Gastroesophageal sphincter (tissue), 4 donors: ENCODE results near the gene TFEB. TPM values are rescaled to one million over a fixed set of nuclear protein-coding genes. Genes with fewer than 3 reads are reported as not detected.

Experiments used
- ATAC-seq: fragments of 150-250 bp; one replicate; pipeline ENCODE4 v1.9.1; 2016; ENCODE audit warnings: mild to moderate bottlenecking, moderate library complexity
- H3K27ac ChIP-seq, 4 donors: fragments of 200-600 bp; sonication (generic) in 3 of 4; 1 replicate in 3 of 4; 2 replicates in 1 of 4; pipeline ENCODE4 v1.5.1; 2016 to 2019
- H3K27me3 ChIP-seq: fragments of 200-600 bp; sonication (generic); one replicate; pipeline ENCODE4 v1.5.1; 2019
- H3K36me3 ChIP-seq, 2 donors: fragments of 200-600 bp; sonication (generic); one replicate each; pipeline ENCODE4 v1.5.1; 2019; ENCODE audit warnings: control low read depth in 1 of 2
- H3K4me1 ChIP-seq, 3 donors: fragments of 200-600 bp; sonication (generic); 1 replicate in 2 of 3; 2 replicates in 1 of 3; pipeline ENCODE4 v1.5.1; 2016 to 2019; ENCODE audit warnings: control low read depth in 2 of 3
- H3K4me3 ChIP-seq, 2 donors: fragments of 200-600 bp; sonication (generic); one replicate each; pipeline ENCODE4 v1.5.1; 2019; ENCODE audit warnings: mild to moderate bottlenecking in 1 of 2, moderate library complexity in 1 of 2
- H3K9me3 ChIP-seq, 3 donors: fragments of 200-600 bp; sonication (generic); one replicate each; pipeline ENCODE4 v1.5.1; 2017 to 2019; ENCODE audit warnings: control low read depth in 2 of 3
- EP300 ChIP-seq: sonication (generic); formaldehyde crosslinking; IDR thresholded peaks from one replicate; pipeline ENCODE4 v1.6.1; 2017; ENCODE audit warnings: antibody characterized with exemption, mild to moderate bottlenecking
- POLR2A ChIP-seq, 2 donors: fragments of 450-650 bp; IDR thresholded peaks; one replicate each; pipeline ENCODE4 v1.6.1; 2017; ENCODE audit warnings: antibody characterized with exemption in 2 of 2, mild to moderate bottlenecking in 2 of 2, moderate library complexity in 1 of 2
- POLR2AphosphoS5 ChIP-seq: sonication (generic); formaldehyde crosslinking; IDR thresholded peaks from one replicate; pipeline ENCODE4 v1.6.1; 2017; ENCODE audit warnings: antibody characterized with exemption
- WGBS, 2 donors: methylation state at CpG; one replicate each; pipeline ENCODE4 v1.1.5; 2018; ENCODE audit warnings: low coverage in 1 of 2; 5-methylcytosine and 5-hydroxymethylcytosine counted together
- total RNA-seq, 4 donors: library from RNA; depleted of rRNA; stranded (reverse); fragments of >200 nt; gene quantifications; one replicate each; pipeline ENCODE4 v1.1.0, GENCODE V29; 2016
- TF ChIP-seq, protein P1 (sequence below), 4 experiments: fragments of 200-600 bp in 2 of 4; fragments of 450-650 bp in 2 of 4; sonication (generic) in 1 of 4; IDR thresholded peaks; one replicate each; pipeline ENCODE4 v1.5.1; 2017 to 2019; ENCODE audit warnings: antibody characterized with exemption in 4 of 4, mild to moderate bottlenecking in 2 of 4, moderate library complexity in 2 of 4

TFEB gene
- total RNA-seq, 4 donors from 2014 or later: 16.6 to 42.8 (median 26.1) TPM

DNA sequence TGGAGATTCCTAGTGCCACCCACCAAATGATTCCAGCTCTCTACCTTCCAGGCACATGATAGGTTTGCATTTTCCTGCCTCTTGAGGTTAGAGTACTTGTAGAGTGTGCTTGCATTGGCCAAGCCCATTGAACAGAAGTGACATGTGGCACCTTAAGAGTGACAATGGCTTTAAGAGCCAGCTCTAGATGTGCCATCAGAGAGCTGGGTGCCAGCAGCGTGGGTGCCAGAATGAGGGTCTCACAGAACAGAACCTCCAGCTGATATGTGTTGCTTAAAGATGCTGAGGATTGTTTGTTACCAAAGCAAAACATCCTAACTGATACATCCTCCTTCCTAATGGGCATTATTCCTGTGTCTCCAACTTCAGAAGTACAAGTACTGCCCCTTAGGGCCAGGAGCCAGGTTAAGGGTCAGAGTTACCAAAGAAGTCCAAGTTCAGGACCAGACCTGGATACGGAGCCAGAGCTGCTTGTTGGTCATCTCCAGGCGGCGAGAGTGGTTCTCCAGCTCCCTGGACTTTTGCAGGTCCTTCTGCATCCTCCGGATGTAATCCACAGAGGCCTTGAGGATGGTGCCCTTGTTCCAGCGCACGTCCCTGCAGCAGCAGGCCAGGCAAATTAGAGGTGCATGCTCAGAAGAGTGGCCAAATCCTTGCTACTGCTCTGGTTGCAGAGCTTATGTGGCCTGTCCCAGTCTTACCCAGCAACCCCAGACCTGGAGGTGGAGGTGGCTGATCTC lies 49.6 kb downstream of the TFEB start:
- H3K27ac ChIP-seq: no peak overlapping the region
- ATAC-seq: no peak
- WGBS, 2 donors: 100% methylated on average over 1 to 4 of the region's 7 CpGs
- no peak for TF ChIP-seq EP300
- TF ChIP-seq, protein P1, sequence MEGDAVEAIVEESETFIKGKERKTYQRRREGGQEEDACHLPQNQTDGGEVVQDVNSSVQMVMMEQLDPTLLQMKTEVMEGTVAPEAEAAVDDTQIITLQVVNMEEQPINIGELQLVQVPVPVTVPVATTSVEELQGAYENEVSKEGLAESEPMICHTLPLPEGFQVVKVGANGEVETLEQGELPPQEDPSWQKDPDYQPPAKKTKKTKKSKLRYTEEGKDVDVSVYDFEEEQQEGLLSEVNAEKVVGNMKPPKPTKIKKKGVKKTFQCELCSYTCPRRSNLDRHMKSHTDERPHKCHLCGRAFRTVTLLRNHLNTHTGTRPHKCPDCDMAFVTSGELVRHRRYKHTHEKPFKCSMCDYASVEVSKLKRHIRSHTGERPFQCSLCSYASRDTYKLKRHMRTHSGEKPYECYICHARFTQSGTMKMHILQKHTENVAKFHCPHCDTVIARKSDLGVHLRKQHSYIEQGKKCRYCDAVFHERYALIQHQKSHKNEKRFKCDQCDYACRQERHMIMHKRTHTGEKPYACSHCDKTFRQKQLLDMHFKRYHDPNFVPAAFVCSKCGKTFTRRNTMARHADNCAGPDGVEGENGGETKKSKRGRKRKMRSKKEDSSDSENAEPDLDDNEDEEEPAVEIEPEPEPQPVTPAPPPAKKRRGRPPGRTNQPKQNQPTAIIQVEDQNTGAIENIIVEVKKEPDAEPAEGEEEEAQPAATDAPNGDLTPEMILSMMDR (IDR thresholded peaks at IDR 0.05): no peak
- no peak for TF ChIP-seq POLR2AphosphoS5
- TF ChIP-seq POLR2A (IDR thresholded peaks at IDR 0.05): no peak
- H3K4me1 ChIP-seq: peaks cover 0 to 23% (median 7%) of the 10 kb centered on the region in 3 donors
- H3K9me3 ChIP-seq: no peaks in the 10 kb centered on the region
- no peak overlapping the region for H3K4me3 ChIP-seq
- H3K36me3 ChIP-seq: peaks cover 0 to 69% of the 10 kb centered on the region in 2 donors
- H3K27me3 ChIP-seq: no peaks in the 10 kb centered on the region

DNA sequence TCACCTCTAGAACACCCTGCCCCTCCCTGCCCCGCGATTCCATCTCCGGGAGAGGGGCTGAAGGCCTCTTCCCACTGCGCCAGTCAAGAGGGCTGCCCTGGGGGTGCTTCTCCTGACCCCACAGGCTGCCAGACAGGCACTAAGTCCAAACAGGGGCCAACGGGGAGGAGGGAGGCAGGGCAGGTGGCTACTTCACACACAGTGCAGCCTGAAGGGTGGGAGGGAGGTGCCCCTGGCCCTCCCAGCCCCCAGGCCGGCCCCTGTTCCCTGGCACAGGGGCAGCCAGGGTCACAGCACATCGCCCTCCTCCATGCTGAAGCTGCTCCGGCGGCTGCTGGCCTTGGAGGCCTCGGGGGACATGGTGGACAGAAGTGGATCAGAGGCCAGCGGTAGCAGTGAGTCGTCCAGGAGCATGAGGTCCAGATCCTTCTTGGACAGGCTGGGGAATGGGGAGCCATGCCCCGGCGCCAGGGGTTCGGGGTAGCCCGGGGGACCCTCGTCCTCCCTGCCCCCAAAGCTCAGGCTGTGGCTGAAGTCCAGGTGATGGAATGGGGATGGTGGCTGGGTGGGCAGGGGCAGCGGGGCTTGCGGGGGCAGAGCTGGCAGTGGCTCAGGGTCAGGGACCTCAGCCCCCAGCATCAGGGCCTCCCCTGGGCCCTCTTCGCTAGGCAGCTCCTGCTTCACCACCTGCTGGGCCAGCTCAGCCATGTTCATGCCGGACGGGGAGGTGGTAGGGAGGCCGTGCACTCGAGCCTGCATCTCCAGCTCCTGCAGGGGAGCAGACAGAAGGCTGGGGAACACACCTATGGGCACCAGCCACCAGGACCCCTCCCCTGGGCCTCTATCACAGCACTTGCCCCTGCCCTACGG lies 50.9 kb downstream of the TFEB start:
- Histone ChIP-seq H3K27me3 (no peaks in the 10 kb centered on the region), H3K27ac (no peak overlapping the region), H3K9me3 (no peaks in the 10 kb centered on the region), H3K4me3 (no peak overlapping the region), H3K36me3 (peaks cover 0 to 56% of the 10 kb centered on the region in 2 donors), H3K4me1 (peaks cover 0 to 23% (median 7%) of the 10 kb centered on the region in 3 donors)
- WGBS, 2 donors: 83% methylated on average over 1 of the region's 25 CpGs; no CpG with 5 or more reads in 1 of the 2 donors
- ATAC-seq: no peak
- TF ChIP-seq, protein P1 (IDR thresholded peaks at IDR 0.05): no peak
- no peak for TF ChIP-seq POLR2AphosphoS5
- TF ChIP-seq EP300: no peak
- no peak for TF ChIP-seq POLR2A (IDR thresholded peaks at IDR 0.05)

- TF ChIP-seq POLR2AphosphoS5 (no peak), EP300 (no peak)
- TF ChIP-seq, protein P1 (IDR thresholded peaks at IDR 0.05): peak in 3 of 4 experiments; percentile 86 to 97 (median 87)
- H3K9me3 ChIP-seq: no peaks in the 10 kb centered on the region
- ATAC-seq: peak; percentile 84
- H3K4me3 ChIP-seq: peak overlapping the region; percentile 34 to 54
- no peaks in the 10 kb centered on the region for H3K27me3 ChIP-seq
- peaks cover 0 to 48% of the 10 kb centered on the region in 2 donors for H3K36me3 ChIP-seq
- peak overlapping the region in 3 of 4 donors; percentile 53 to 78 (median 61) for H3K27ac ChIP-seq
- H3K4me1 ChIP-seq: peaks cover 0 to 23% (median 7%) of the 10 kb centered on the region in 3 donors
- WGBS, 2 donors: 0% methylated on average over 6 of the region's 38 CpGs; no CpG with 5 or more reads in 1 of the 2 donors
Measured at GRCh38 chr6:41683523-41684310, 51.7 kb downstream of the TFEB start.

- peaks cover 3% of the 10 kb centered on the region for H3K27me3 ChIP-seq
- H3K36me3 ChIP-seq: peaks cover 0 to 43% of the 10 kb centered on the region in 2 donors
- H3K9me3 ChIP-seq: no peaks in the 10 kb centered on the region
- peaks cover 0 to 23% (median 7%) of the 10 kb centered on the region in 3 donors for H3K4me1 ChIP-seq
- TF ChIP-seq, protein P1 (IDR thresholded peaks at IDR 0.05): no peak
- TF ChIP-seq POLR2AphosphoS5: no peak
- no peak for TF ChIP-seq POLR2A (IDR thresholded peaks at IDR 0.05)
- no peak for TF ChIP-seq EP300
- ATAC-seq: no peak
- 0% methylated on average over 3 of the region's 18 CpGs; no CpG with 5 or more reads in 1 of the 2 donors for WGBS, 2 donors
- peak overlapping the region; percentile 34 to 54 for H3K4me3 ChIP-seq
- peak overlapping the region in 3 of 4 donors; percentile 53 to 78 (median 61) for H3K27ac ChIP-seq
Measured at GRCh38 chr6:41683273-41683522, 52.2 kb downstream of the TFEB start.
